HepG2 (cell line): ENCODE results near the gene FAM114A2. TPM values are rescaled to one million over a fixed set of nuclear protein-coding genes. Genes with fewer than 3 reads are reported as not detected.
A peak's percentile ranks its signal among the peaks of the same experiment; 100 is the strongest.

ENCODE experiments used
- DBP ChIP-seq: sonication (generic); formaldehyde crosslinking; IDR thresholded peaks from 2 replicates; pipeline ENCODE4 v1.4.0; 2020; ENCODE audit warnings: missing genetic modification reagents; ENCODE audit errors: not compliant biosample characterization
- GATAD2A ChIP-seq: IDR thresholded peaks from 2 replicates; pipeline ENCODE4 v1.6.1; 2016
- MAZ ChIP-seq, 2 experiments: sonication (generic) in 1 of 2; formaldehyde crosslinking in 1 of 2; IDR thresholded peaks; 2 replicates each; pipeline versions ENCODE4 v1.5.0 to v1.6.1; 2012 to 2020; ENCODE audit warnings: low read depth in 2 of 2, mild to moderate bottlenecking in 2 of 2, borderline replicate concordance in 1 of 2, improper control_type of control experiment in 1 of 2, low read length in 1 of 2, missing genetic modification reagents in 1 of 2, moderate library complexity in 1 of 2
- NCOA1 ChIP-seq: sonication (generic); formaldehyde crosslinking; IDR thresholded peaks from 2 replicates; pipeline ENCODE4 v1.9.0; 2021; ENCODE audit warnings: missing genetic modification reagents
- NR2F1 ChIP-seq, 2 experiments: fragments of 450-650 bp in 1 of 2; formaldehyde crosslinking in 1 of 2; IDR thresholded peaks; 2 replicates each; pipeline versions ENCODE4 v1.5.0 to v1.6.1; 2016 to 2020; ENCODE audit warnings: mild to moderate bottlenecking in 1 of 2, missing compliant biosample characterization in 1 of 2, missing genetic modification reagents in 1 of 2, moderate library complexity in 1 of 2
- THAP11 ChIP-seq: IDR thresholded peaks from 2 replicates; pipeline ENCODE4 v1.6.1; 2016; ENCODE audit warnings: missing biosample characterization, missing genetic modification reagents
- ZBTB7A ChIP-seq: sonication (generic); formaldehyde crosslinking; IDR thresholded peaks from 2 replicates; pipeline ENCODE4 v1.8.0; 2022; ENCODE audit warnings: mild to moderate bottlenecking, missing genetic modification reagents
- ZNF282 ChIP-seq: fragments of 450-650 bp; IDR thresholded peaks from 2 replicates; pipeline ENCODE4 v1.6.1; 2018; ENCODE audit not compliant: partially characterized antibody
- ZNF44 ChIP-seq: sonication (generic); formaldehyde crosslinking; IDR thresholded peaks from 2 replicates; pipeline ENCODE4 v1.5.1; 2020; ENCODE audit warnings: mild to moderate bottlenecking, missing genetic modification reagents
- ZNF512B ChIP-seq: sonication (generic); formaldehyde crosslinking; IDR thresholded peaks from 2 replicates; pipeline ENCODE4 v1.5.1; 2020; ENCODE audit warnings: missing genetic modification reagents, mild to moderate bottlenecking, borderline replicate concordance
- ZNF609 ChIP-seq: sonication (generic); formaldehyde crosslinking; IDR thresholded peaks from 2 replicates; pipeline ENCODE4 v1.4.0; 2020; ENCODE audit warnings: mild to moderate bottlenecking, missing genetic modification reagents, borderline replicate concordance
- ZNF616 ChIP-seq: sonication (generic); formaldehyde crosslinking; IDR thresholded peaks from 2 replicates; pipeline ENCODE4 v1.5.0; 2020; ENCODE audit warnings: low read depth, mild to moderate bottlenecking, missing genetic modification reagents
- ZNF772 ChIP-seq: sonication (generic); formaldehyde crosslinking; IDR thresholded peaks from 2 replicates; pipeline ENCODE4 v1.5.0; 2020; ENCODE audit warnings: mild to moderate bottlenecking, missing genetic modification reagents
- polyA plus RNA-seq, 8 experiments: library from polyadenylated mRNA; depleted of rRNA in 3 of 8; stranded (reverse) in 7 of 8; unstranded in 1 of 8; fragments of >200 nt; fragmentation: Illumina TruSeq in 4 of 8; extraction: Trizol in 4 of 8; gene quantifications; 2 replicates each; pipeline versions ENCODE4 v1.2.1 to v1.2.3, GENCODE V29; 2011 to 2016; ENCODE audit warnings: low read depth in 4 of 8, missing spikeins in 1 of 8, mixed read lengths in 1 of 8; ENCODE audit not compliant: insufficient read depth in 1 of 8
- total RNA-seq, 5 experiments: library from RNA; depleted of rRNA; stranded (reverse); fragments of >200 nt; fragmentation: Illumina TruSeq; extraction: Trizol; gene quantifications; 2 replicates each; pipeline ENCODE4 v1.2.3, GENCODE V29; 2016; ENCODE audit warnings: low read depth in 1 of 5
- TF ChIP-seq, protein P1 (sequence below): sonication (generic); formaldehyde crosslinking; IDR thresholded peaks from 2 replicates; pipeline ENCODE4 v1.8.0; 2022; ENCODE audit warnings: missing genetic modification reagents, mild to moderate bottlenecking, moderate library complexity, borderline replicate concordance
- TF ChIP-seq, protein P2 (sequence below): sonication (generic); formaldehyde crosslinking; IDR thresholded peaks from 2 replicates; pipeline ENCODE4 v1.8.0; 2022; ENCODE audit warnings: mild to moderate bottlenecking, missing genetic modification reagents, moderate library complexity

FAM114A2 gene
- total and polyA plus RNA-seq, 2 of the 13 experiments (the other 11 are each of a cell fraction or from before 2014, with no cell fraction given): 6.9 to 11.4 TPM

- TF ChIP-seq, protein P1, sequence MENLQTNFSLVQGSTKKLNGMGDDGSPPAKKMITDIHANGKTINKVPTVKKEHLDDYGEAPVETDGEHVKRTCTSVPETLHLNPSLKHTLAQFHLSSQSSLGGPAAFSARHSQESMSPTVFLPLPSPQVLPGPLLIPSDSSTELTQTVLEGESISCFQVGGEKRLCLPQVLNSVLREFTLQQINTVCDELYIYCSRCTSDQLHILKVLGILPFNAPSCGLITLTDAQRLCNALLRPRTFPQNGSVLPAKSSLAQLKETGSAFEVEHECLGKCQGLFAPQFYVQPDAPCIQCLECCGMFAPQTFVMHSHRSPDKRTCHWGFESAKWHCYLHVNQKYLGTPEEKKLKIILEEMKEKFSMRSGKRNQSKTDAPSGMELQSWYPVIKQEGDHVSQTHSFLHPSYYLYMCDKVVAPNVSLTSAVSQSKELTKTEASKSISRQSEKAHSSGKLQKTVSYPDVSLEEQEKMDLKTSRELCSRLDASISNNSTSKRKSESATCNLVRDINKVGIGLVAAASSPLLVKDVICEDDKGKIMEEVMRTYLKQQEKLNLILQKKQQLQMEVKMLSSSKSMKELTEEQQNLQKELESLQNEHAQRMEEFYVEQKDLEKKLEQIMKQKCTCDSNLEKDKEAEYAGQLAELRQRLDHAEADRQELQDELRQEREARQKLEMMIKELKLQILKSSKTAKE: no peak
- TF ChIP-seq ZNF512B (CRISPR knock-in tag) (no peak), ZNF772 (CRISPR knock-in tag) (no peak), NR2F1 (CRISPR knock-in tag; IDR thresholded peaks at IDR 0.05) (no peak), ZNF282 (no peak), ZBTB7A (CRISPR knock-in tag) (no peak), MAZ (IDR thresholded peaks at IDR 0.05; ENCODE audit: borderline replicate concordance, low read depth, low read length) (no peak), MAZ (CRISPR knock-in tag; IDR thresholded peaks at IDR 0.05; ENCODE audit: low read depth) (no peak), ZNF44 (CRISPR knock-in tag) (no peak), THAP11 (CRISPR knock-in tag) (peak; percentile 32; the same call in 1 of the 2 replicates), ZNF609 (CRISPR knock-in tag) (no peak), ZNF616 (no peak), GATAD2A (CRISPR knock-in tag) (peak; percentile 14; the same call in 1 of the 2 replicates), DBP (no peak), NCOA1 (CRISPR knock-in tag) (no peak)
- TF ChIP-seq, protein P2, sequence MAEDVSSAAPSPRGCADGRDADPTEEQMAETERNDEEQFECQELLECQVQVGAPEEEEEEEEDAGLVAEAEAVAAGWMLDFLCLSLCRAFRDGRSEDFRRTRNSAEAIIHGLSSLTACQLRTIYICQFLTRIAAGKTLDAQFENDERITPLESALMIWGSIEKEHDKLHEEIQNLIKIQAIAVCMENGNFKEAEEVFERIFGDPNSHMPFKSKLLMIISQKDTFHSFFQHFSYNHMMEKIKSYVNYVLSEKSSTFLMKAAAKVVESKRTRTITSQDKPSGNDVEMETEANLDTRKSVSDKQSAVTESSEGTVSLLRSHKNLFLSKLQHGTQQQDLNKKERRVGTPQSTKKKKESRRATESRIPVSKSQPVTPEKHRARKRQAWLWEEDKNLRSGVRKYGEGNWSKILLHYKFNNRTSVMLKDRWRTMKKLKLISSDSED: no peak
Observed at GRCh38 chr5:154072414-154073171, 33.9 kb upstream of the FAM114A2 start (continued).
